K562 (cell line): Measurements from ENCODE around the gene CSTB. TPM values are rescaled to one million over a fixed set of nuclear protein-coding genes. Genes with fewer than 3 reads are reported as not detected.

ENCODE experiments used
- ATF7 ChIP-seq: fragments of 450-650 bp; IDR thresholded peaks from 2 replicates; pipeline ENCODE4 v1.7.1; 2014; ENCODE audit warnings: mild to moderate bottlenecking, moderate library complexity
- BHLHE40 ChIP-seq: IDR thresholded peaks from 2 replicates; pipeline ENCODE4 v1.6.1; 2011; ENCODE audit warnings: low read length, improper control_type of control experiment
- CBFA2T2 ChIP-seq: fragments of 450-650 bp; conservative IDR thresholded peaks from 2 replicates; pipeline ENCODE4 v1.6.1; 2017; ENCODE audit warnings: mild to moderate bottlenecking
- CBX1 ChIP-seq: sonication (generic); IDR thresholded peaks from 2 replicates; pipeline ENCODE4 v1.6.1; 2016; ENCODE audit warnings: antibody characterized with exemption, low read depth, mild to moderate bottlenecking
- CBX8 ChIP-seq: fragments of 200-600 bp; sonication (generic); IDR thresholded peaks from 2 replicates; pipeline ENCODE4 v1.6.1; 2012; ENCODE audit warnings: borderline replicate concordance, mixed run types, low read depth, mild to moderate bottlenecking, moderate library complexity, mixed read lengths, low read length, control low read depth, inconsistent platforms; ENCODE audit not compliant: poor library complexity, severe bottlenecking; ENCODE audit errors: extremely low read depth
- CHD1 ChIP-seq: fragments of 200-600 bp; sonication (generic); IDR thresholded peaks from one replicate; pipeline ENCODE4 v1.6.1; 2012; ENCODE audit warnings: mild to moderate bottlenecking, moderate library complexity, low read length, inconsistent platforms
- CREB1 ChIP-seq, 2 experiments: sonication (generic) in 1 of 2; formaldehyde crosslinking in 1 of 2; IDR thresholded peaks; 2 replicates each; pipeline versions ENCODE4 v1.6.1 to v1.8.0; 2012 to 2022; ENCODE audit warnings: inconsistent platforms in 1 of 2, mild to moderate bottlenecking in 1 of 2, missing genetic modification reagents in 1 of 2, moderate library complexity in 1 of 2
- CREM ChIP-seq: IDR thresholded peaks from 2 replicates; pipeline ENCODE4 v1.6.1; 2014; ENCODE audit warnings: antibody characterized with exemption, low read depth
- GATAD2A ChIP-seq: fragments of 450-650 bp; IDR thresholded peaks from 2 replicates; pipeline ENCODE4 v1.6.1; 2017
- HDAC8 ChIP-seq: fragments of 450-650 bp; IDR thresholded peaks from 2 replicates; pipeline ENCODE4 v1.6.1; 2016; ENCODE audit warnings: mild to moderate bottlenecking, missing genetic modification characterization, moderate library complexity, missing compliant biosample characterization
- KLF10 ChIP-seq: fragments of 250-450 bp; sonication (Bioruptor Pico); IDR thresholded peaks from 2 replicates; pipeline ENCODE4 v1.6.1; 2021; ENCODE audit warnings: matching md5 sums
- NEUROD1 ChIP-seq: fragments of 150-350 bp; IDR thresholded peaks from 2 replicates; pipeline ENCODE4 v1.6.1; 2014; ENCODE audit warnings: borderline replicate concordance, low read length, low read depth; ENCODE audit not compliant: partially characterized antibody
- NR2C2 ChIP-seq, 2 experiments: fragments of 200-800 bp in 1 of 2; sonication (Bioruptor generic) in 1 of 2; sonication (generic) in 1 of 2; formaldehyde crosslinking in 1 of 2; IDR thresholded peaks; 2 replicates each; pipeline versions ENCODE4 v1.6.1 to v1.8.0; 2016 to 2022; ENCODE audit warnings: mild to moderate bottlenecking in 1 of 2, missing compliant biosample characterization in 1 of 2, missing genetic modification characterization in 1 of 2, missing genetic modification reagents in 1 of 2
- NR4A1 ChIP-seq, 2 experiments: fragments of 250-450 bp in 1 of 2; fragments of 450-650 bp in 1 of 2; sonication (Bioruptor Pico) in 1 of 2; IDR thresholded peaks; 2 replicates each; pipeline versions ENCODE4 v1.4.0 to v1.6.1; 2016 to 2020; ENCODE audit warnings: mild to moderate bottlenecking in 2 of 2, missing compliant biosample characterization in 1 of 2, missing genetic modification characterization in 1 of 2, moderate library complexity in 1 of 2
- PHF8 ChIP-seq: fragments of 200-600 bp; sonication (generic); IDR thresholded peaks from 2 replicates; pipeline ENCODE4 v1.6.1; 2012; ENCODE audit warnings: mixed run types, mild to moderate bottlenecking, inconsistent platforms, low read length, moderate library complexity, borderline replicate concordance
- RCOR1 ChIP-seq, 2 experiments: IDR thresholded peaks; 2 replicates each; pipeline ENCODE4 v1.6.1; 2012; ENCODE audit warnings: low read depth in 2 of 2, low read length in 2 of 2, borderline replicate concordance in 1 of 2, improper control_type of control experiment in 1 of 2
- SAFB ChIP-seq: fragments of 200-400 bp; formaldehyde crosslinking; IDR thresholded peaks from 2 replicates; pipeline ENCODE4 v1.6.1; 2017; ENCODE audit warnings: low read depth, low read length, borderline replicate concordance
- TCF7L2 ChIP-seq: fragments of 150-350 bp; IDR thresholded peaks from 2 replicates; pipeline ENCODE4 v1.6.1; 2016; ENCODE audit warnings: low read depth, mild to moderate bottlenecking, low read length, moderate library complexity
- TSHZ1 ChIP-seq: fragments of 250-450 bp; sonication (Bioruptor Pico); IDR thresholded peaks from 2 replicates; pipeline ENCODE4 v1.4.0; 2020; ENCODE audit warnings: mild to moderate bottlenecking, moderate library complexity
- U2AF1 ChIP-seq: fragments of 200-400 bp; formaldehyde crosslinking; optimal IDR thresholded peaks from 2 replicates; pipeline ENCODE3; 2017; ENCODE audit warnings: mild to moderate bottlenecking, low read depth, low read length, moderate library complexity
- ZBTB1 ChIP-seq: sonication (generic); formaldehyde crosslinking; IDR thresholded peaks from 2 replicates; pipeline ENCODE4 v1.8.1; 2023; ENCODE audit warnings: missing genetic modification reagents, low read depth, mild to moderate bottlenecking, borderline replicate concordance
- ZEB2 ChIP-seq: fragments of 450-650 bp; IDR thresholded peaks from 2 replicates; pipeline ENCODE4 v1.6.1; 2016
- polyA plus RNA-seq, 8 experiments: library from polyadenylated mRNA; depleted of rRNA in 4 of 8; stranded (reverse) in 5 of 8; unstranded in 3 of 8; fragments of >200 nt; fragmentation: Nextera tagmentation in 2 of 8; fragmentation: Illumina TruSeq in 1 of 8; extraction: Ambion mirVana in 2 of 8; extraction: Trizol in 1 of 8; gene quantifications; 2 replicates each; pipeline versions ENCODE4 v1.2.1 to v1.2.3, GENCODE V29; 2011 to 2014; ENCODE audit warnings: inconsistent platforms in 1 of 8, missing spikeins in 1 of 8
- total RNA-seq, 7 experiments: library from RNA; depleted of rRNA in 6 of 7; stranded (reverse); fragments of >200 nt in 6 of 7; fragmentation: Illumina TruSeq in 2 of 7; extraction: Trizol in 2 of 7; gene quantifications; 2 replicates each; pipeline versions ENCODE4 v1.2.1 to v1.2.3, GENCODE V29; 2011 to 2021; ENCODE audit warnings: low replicate concordance in 1 of 7
- TF ChIP-seq, protein P1 (sequence below): fragments of 450-650 bp; IDR thresholded peaks from 2 replicates; pipeline ENCODE4 v1.6.1; 2014; ENCODE audit warnings: low read depth, mild to moderate bottlenecking, moderate library complexity, borderline replicate concordance

The CSTB gene
- total and polyA plus RNA-seq, 9 of the 15 experiments (the other 6 are each of a cell fraction or from before 2014, with no cell fraction given), result 12.4 to 65.0 (median 31.7) TPM

DNA sequence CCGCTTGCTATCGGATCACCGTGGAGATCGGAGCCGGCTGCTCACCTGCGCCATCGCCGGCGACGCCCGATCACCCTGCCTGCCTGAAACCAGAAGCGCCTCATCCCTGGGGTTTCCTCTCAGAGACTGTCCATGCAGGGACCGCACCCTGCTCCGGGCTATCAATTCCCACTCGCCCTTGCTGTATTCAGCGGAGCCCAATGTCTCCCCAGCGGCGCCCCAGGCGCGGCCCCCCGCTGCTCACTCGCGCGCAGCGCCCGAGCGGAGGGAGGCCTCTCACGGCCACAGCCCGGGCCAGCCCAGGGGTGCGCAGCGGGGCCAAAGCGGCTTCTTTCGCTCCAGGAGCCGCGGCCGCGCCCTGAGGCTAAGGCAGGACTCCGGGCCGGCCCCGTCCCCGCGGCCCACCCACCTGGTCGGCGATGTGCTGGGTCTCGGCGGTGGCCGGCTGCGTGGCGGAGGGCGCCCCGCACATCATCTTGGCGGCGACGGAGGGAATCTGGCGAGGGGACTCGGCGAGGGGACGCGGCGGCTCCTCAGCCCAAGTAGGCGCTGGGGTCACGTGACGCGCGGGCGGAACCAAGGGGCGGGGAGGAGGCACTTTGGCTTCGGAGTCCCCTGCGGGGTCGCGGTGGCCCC is at the start of gene CSTB (continued):
- TF ChIP-seq TSHZ1 (CRISPR knock-in tag) (no peak), NR2C2 (CRISPR knock-in tag; IDR thresholded peaks at IDR 0.05) (0 out of 2 replicates have a peak, but pooled peaks have one; percentile 57), NR2C2 (tag; IDR thresholded peaks at IDR 0.05) (no peak), KLF10 (CRISPR knock-in tag) (no peak), SAFB (0 out of 2 replicates have a peak, but pooled peaks have one; percentile 34), CBFA2T2 (peak; percentile 89), ZEB2 (0 out of 2 replicates have a peak, but pooled peaks have one; percentile 71), CREM (peak; percentile 84), CHD1 (peak; percentile 66), ATF7 (peak; percentile 98), CREB1 (IDR thresholded peaks at IDR 0.05) (peak; percentile 67), CREB1 (CRISPR knock-in tag; IDR thresholded peaks at IDR 0.05) (peak; percentile 75), NEUROD1 (peak; percentile 13), PHF8 (peak; percentile 87; the same call in 1 of the 2 replicates), CBX1 (0 out of 2 replicates have a peak, but pooled peaks have one; percentile 85), U2AF1 (peak; percentile 95), GATAD2A (0 out of 2 replicates have a peak, but pooled peaks have one; percentile 56), BHLHE40 (peak; percentile 94), ZBTB1 (CRISPR knock-in tag) (peak; percentile 82), HDAC8 (tag) (peak; percentile 56; the same call in 1 of the 2 replicates), RCOR1 (IDR thresholded peaks at IDR 0.05; ENCODE audit: borderline replicate concordance in 1 of 2, low read depth in 2 of 2, low read length in 2 of 2) (peak in 1 of 2 experiments; percentile 36; a peak in 2 of 4 replicates), CBX8 (no peak), NR4A1 (CRISPR knock-in tag; IDR thresholded peaks at IDR 0.05) (peak; percentile 77; the same call in 1 of the 2 replicates), NR4A1 (tag; IDR thresholded peaks at IDR 0.05) (no peak), TCF7L2 (peak; percentile 82)
- TF ChIP-seq, protein P1, sequence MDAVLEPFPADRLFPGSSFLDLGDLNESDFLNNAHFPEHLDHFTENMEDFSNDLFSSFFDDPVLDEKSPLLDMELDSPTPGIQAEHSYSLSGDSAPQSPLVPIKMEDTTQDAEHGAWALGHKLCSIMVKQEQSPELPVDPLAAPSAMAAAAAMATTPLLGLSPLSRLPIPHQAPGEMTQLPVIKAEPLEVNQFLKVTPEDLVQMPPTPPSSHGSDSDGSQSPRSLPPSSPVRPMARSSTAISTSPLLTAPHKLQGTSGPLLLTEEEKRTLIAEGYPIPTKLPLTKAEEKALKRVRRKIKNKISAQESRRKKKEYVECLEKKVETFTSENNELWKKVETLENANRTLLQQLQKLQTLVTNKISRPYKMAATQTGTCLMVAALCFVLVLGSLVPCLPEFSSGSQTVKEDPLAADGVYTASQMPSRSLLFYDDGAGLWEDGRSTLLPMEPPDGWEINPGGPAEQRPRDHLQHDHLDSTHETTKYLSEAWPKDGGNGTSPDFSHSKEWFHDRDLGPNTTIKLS, result peak; percentile 66
